SHP77 treated with DMSO at 0.1 percent for 48 hours (cell line): ENCODE measurements around the gene IFI27.
"Not testable (repeated sequence)": the region's sequence is repeated elsewhere in the genome, so short reads cannot be mapped to it uniquely, and the experiment has no call there.

ENCODE experiments used
- DNase-seq: peaks from one replicate; lab custom pipeline; 2025; lab: John Stamatoyannopoulos, UW

The IFI27 gene

DNA sequence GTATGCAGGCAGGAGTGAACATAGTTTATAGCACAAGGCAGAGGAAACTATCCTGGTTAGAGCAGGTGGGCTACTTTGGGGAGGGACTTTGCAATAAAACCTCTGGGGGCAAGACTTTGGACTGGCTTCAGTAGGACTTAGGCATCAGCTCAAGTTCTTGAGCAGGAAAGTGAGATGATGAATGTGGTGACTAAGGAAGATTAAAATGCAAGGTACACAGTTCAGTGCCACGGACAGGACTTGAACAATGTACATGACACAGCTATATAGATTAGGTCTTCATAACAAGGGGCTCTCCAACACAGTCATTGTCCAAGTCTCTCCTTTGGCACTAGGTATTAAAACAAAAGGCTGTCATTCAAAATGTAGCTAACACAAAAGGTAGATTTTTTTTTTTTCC, 42.1 kb downstream of the IFI27 start:
- no peak for DNase-seq

DNA sequence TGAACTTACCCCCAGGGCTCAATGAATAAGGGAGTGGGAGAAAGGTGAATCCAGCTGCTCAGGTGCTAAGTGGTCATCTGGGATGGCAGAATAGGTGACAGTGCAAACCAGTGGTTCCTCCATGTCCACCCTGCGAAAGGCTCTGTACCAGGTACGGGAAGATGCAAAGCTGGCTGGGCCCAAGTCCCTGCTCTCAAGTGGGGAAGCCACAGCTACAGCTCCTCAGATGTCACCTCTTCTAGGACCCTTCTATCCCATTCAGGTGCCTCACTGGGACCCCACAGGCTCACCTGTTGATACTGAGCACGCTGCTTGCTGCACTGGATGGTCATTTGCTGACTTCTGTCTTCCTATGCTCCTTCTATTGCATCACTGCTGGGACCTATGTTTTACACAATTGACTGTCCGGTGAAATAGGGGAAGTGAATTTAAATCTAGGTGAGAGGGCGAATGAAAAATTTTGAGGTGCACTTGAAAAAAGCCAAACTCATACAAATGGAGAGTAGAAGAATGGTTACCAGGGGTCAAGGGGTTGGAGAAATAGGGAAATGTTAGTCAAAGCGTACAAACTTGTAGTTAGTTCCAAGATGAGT, 43.3 kb downstream of the IFI27 start:
- DNase-seq: no peak

DNA sequence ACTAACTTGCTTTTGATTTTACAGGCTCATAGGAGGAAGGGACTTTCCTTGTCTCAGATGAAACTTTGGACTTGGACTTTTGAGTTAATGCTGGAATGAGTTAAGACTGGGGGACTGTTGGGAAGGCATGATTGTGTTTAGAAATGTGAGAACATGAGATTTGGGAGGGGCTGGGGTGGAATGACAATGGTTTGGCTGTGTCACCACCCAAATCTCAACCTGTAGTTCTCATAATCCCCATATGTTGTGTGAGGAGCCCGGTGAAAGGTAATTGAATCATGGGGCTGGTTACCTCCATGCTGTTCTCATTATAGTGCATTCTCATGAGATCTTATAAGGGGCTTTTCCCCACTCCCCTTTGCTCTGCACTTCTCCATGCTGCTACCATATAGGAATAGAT, 45.6 kb downstream of the IFI27 start:
- DNase-seq: not testable (repeated sequence)

DNA sequence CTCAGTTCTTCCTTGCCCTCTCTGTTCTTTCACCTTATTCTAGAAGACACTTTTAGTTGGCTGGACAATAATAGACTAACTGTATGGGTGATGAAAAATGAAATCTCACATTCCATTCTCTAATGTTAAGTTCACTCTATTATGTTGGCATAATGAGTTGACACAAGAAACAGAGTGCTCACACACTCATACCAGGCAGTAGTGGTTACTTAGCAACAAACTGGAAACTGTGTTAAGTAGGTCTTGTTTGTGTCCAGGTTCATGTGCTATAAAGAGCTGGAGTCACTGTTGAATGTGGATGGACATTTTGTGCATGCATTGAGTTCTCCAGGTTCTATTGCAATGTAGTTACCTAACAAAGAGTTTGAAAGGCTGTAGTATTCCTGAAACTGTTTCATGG, 46.7 kb downstream of the IFI27 start:
- peak; percentile 15 for DNase-seq

DNA sequence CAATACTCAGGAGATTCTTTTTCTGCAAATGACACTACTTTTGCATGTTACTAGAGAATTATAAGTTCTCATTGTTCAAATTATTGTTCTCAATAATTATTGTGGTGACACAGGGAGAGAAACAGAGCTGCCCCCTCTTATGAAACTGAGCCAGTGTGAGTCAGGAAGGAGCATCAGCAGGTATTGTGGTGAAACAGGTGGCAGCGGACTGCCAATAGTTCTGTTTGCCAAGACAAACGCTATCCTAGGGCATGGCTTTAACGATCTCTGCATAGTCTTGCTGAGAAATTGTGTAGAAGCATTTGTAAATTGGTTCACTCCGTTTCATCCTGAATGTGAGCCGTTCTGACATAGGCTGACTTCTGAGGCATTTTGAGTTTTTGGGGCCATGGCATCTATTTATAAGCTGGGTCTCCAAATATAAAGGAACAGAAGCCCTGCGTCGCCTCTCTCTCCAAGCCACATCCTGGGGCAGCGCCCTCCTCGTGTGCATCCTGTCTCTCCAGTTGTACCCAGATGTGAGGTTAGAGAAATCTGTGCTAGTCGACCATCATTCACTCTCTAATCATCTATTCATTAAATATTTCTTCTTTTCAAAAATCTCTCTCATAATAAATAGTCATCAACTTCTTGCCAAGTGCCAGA, 47.8 kb downstream of the IFI27 start:
- DNase-seq: no peak

DNA sequence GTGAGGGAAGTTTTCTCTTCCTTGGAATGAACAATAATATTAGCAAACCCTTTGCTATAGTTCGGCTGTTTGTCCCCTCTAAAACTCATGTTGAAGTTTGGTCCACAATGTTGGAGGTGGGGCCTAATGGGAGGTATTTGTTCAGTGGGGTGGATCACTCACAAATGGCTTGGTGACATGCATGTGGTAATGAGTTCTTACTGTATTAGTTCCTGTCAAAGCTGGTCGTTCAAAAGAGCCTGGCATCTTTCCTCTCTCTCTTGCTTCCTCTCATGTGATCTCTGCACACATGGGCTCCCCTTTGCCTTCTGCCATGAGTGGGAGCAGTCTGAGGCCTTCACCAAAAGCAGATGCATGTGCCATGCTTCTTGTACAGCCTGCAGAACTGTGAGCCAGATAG, 50.5 kb downstream of the IFI27 start:
- DNase-seq: no peak

DNA sequence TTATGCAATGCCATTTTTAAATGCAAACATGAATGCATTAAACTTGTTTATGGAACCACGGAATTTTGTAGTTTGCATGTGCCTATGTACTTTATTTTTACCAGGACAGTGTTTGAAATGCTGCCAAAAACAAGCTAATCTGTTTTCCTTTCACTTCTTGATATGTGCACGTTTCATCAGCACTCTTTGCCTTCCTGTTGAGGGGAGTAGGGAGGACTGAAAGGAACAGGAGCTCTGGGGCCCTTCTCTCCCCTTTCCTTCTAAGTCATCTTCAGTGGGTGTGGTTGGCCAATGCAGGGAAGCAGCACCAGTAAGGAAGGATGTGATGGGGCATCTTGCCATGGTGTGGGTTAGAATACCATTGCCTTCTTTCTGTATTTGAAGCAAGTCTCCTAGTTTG, 51.4 kb downstream of the IFI27 start:
- no peak for DNase-seq

DNA sequence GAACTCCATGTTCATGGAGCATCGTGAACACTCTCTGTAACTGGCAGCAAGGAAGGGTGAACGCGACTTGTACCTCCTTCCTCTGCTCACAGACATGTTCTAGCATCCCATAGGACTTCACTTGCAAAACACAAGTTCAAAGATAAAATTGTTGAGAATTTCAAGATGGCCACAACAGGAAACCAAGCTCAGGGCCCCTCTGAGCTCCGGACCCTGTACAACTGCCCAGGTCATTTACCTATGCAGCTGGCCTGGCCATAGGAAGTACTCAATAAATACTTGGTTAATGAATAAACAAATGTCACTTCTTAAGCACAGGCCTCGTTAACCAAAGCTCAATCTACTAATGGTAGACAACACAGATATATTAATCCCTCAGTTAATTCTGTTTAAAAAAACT, 51.9 kb downstream of the IFI27 start:
- no peak for DNase-seq

DNA sequence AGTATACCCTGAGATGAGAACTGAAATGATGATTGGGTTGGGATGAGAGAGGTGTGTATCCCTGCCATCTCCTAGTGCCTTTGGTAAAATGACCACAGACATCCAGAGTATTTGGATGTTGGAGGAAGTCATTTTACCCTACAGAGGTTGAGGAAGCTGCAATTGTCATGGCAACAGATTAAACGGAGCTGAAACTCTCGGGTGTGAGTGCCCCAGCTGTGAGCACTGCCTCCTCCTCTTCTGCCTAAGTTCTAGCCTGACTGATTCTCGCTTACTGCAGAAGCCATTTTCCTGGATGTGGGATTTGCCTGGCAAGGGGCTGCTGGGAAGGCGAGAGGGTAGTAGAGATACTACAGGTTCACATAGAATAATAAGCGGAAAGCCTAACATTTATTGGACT, 53.3 kb downstream of the IFI27 start:
- DNase-seq: no peak

DNA sequence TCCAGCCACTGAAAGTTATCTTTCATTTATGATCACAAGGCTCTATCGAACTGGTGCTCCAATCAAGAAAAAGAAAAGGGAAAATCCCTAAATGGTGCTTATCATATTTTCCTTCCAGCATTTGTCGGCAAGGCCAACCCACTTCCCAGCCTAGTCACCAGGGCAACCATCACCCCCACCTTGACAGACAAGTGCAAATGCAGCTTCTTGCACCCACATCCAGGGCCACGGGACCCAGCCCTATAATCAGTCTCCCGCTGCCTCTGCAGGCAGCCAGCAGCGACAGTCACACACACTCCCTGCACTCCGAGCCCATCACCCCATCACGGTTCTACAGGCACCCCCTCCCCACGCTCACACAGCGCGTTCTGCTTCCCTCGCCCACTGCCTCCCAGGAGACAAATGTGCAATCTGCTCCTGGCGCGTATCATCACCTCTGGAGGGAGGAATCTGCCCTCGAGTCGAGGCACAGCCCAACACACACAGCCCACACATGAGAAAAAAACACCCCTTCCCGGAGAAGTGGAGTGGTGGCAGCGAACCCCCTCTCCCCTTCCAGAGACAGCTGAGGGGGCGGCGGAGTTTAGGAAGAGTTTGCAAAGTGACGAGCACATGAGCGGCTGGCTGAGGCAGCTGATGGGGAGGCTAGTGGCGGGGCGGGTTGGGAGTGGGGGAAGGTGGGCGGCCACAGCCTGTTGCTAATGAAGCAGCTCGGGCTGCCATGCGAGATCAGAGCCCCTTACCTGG, 54.3 kb downstream of the IFI27 start:
- DNase-seq: no peak

DNA sequence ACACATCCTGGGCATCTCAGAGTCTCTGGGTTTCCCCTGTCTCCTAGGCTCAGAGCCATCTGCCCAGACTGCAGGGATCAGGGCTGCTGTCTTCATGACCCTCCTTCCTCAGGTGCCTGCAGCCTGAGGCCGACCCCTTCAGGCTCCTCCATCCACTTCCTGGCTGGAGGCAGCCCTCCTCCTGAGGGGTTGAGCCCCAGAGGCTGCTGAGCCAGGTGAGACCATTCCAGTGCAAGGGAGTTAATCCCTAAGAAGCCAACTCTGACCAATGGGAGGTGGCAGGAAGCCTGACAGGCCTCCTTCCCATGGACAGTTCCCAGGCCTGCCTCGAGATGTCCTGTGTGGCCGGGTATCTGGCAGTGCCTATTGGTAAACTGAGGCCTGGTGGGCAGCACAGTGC, 55.2 kb downstream of the IFI27 start:
- DNase-seq: no peak
